Stimulated activated CD8-positive, alpha-beta memory T cell treated with anti-CD3 and anti-CD28 coated beads, Interleukin-2, amount 100 ng/mL, for 1 hour (primary cell): ENCODE measurements around the gene CD109.

ENCODE experiments used
- DNase-seq, 2 donors: peaks; one replicate each; pipeline ENCODE4 v3.0.0-alpha.2; 2020; ENCODE audit warnings: low read depth in 2 of 2

Gene CD109

DNA sequence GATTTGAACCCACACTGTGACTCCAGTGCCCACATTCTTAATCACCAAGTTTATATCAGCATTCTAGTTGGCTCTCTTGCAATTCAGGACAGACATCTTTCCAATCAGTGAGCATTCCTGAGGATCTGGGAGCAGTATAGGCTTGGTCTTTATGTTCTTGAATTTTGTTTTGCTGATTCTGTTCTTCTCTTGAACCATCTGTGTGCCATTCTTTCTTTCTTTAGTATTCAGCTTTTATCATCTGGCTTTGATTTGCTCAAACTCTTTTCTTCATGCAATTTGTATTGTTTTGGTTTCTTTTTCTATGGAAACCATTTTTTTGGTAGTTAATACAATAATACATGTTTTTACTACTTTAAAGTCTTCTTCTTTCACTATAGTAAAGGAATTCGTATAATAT is 162.4 kb downstream of the CD109 start:
- no peak for DNase-seq

DNA sequence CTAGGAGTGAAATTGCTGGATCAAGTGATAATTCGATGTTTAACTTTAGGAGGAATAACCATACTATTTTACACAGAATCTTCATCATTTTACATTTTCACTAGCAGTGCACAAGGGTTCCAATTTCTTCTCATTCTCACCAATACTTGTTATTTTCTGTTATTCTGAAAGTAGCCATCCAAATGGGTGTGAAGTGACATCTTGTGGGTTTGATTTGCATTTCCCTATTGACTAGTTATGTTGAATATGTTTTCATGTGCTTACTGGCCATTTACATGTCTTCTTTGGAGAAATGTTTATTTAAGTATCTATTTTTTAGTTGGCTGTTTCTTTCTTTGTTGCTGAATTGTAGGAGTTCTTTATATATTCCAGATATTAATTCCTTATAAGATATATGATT is 164.3 kb downstream of the CD109 start:
- no peak for DNase-seq

DNA sequence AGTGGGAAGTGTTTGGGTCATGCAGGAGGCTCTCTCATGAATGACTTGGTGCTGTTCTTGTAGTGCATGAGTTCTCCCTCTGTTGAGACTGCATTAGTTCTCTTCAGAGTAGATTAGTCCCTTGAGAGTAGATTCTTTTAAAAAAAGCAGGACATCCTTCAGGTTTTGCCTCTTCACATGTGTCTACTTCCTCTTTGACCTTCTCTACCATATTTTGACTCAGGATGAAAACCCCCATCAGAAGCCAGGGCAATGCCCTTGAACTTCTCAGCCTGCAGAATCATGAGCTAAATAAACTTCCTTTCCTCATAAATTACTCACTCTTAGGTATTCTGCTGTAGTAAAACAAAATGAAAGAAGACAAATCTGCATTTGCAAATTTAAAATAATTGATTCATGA is 170.3 kb downstream of the CD109 start:
- DNase-seq = no peak

DNA sequence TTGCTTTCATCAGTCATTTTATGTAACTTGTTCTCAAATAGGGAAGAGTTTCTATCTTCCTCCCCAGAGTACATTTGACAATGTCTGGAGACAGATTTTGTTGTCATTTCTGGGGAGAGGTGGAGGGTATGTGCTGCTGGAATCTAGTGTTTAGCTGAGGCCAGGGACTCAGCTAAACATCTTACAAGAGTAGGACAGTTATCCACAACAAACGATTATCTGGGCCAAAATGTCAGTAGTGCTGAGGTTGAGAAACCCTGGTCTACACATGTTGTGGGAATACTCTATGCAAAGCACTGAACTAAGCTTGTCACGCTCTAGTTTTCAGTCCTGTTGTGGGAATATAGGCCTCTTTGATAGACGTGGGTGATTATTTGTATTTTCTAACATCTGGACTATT is 171.4 kb downstream of the CD109 start:
- no peak for DNase-seq

DNA sequence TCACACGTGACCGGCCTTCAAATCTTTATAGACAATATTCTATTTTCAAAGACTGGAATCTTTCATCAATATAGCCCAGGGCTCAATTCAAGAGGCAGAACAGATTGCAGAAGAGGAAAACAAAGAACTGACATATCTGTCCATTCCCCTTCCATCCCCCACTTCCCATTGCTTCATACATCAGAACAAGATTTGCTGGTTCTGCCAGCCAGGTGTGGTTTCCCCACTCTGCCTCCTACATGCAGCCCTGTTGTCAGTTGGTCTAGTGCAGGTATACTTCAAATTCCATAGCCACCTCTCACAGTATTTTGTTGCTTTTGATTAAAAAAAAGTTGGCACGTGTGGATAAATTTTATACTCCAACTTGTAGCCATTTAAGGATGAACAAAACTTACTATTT is 174.9 kb downstream of the CD109 start:
- DNase-seq = no peak

DNA sequence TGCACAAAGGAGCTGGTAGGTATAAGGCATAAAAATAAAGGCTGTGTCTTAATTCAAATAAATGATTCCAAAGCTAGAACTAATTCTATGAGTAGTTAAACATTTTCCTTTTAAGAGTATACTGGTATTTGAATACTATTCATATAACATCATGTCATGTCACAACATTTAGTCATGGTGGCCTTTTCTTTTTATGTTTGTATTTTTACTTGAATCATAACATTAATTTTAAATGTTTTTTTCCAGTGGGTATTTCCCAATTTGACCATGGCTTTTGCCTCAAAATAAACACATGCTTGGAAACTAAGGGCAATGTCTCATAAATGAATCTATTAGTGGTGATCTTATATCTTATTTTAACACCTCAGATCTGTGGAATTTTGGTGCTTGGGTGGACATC is 177.1 kb downstream of the CD109 start:
- DNase-seq = no peak
